GM11168 (cell line): ENCODE results near the gene FAM83C.

Experiments
- in situ Hi-C: fragments of 300-500 bp; cut with MboI; formaldehyde crosslinking; loops from one replicate; pipeline ENCODE4 v1.12.0; 2022; ENCODE audit warnings: low sequenced_read_pairs; ENCODE audit not compliant: unreplicated experiment

Gene FAM83C

DNA sequence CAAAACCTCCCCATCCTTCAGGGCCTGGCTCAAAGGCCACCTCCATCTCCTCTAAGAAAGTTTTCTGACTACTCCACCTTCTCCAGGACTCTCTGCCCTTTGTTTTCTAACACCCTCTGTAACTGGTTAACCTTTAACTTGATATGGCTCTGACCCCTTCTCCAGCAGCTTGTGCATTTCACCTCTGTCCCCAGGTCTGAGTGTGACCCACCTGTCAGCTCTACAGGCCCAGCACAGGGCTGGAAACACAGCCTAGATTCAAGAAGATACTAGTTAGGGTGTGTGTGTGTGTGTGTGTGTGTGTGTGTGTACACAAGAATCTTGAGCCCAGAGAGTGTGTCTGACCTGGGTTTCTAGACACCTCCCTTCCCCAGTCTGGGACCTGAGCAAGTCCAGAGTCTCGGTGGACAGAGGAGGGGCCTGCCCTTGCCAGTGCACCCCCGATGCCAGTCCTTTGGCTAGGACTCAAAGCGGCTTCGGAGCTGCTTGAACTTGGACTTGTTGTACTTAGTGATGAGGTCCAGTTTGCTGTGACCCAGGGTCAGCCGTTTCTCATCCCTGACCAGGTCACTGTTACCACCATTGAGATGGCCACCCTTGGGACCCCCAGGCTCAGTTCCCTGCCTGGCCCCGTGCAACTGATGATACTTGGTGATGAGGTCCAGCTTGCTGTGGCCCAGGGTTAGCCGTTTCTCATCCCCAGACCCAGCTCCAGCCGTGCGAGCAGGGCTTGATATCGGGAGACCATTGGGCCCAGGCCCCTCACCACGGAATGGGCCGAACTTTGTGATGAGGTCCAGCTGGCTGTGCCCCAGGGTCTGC lies 5.9 kb downstream of the FAM83C start:
- in situ Hi-C loops: no loop called here

DNA sequence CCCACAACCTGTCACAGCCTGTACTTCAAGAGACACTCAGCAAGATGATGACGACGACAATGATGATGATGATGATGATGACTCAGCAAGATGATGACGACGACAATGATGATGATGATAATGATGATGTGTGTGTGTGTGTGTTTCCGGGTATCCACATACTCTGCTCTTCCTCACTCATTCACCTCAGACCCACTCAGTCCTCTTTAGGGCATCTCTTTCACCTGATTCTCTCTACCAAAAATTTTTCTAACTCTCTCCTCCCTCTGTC lies 6.5 kb downstream of the FAM83C start:
- in situ Hi-C loops: no loop called here

DNA sequence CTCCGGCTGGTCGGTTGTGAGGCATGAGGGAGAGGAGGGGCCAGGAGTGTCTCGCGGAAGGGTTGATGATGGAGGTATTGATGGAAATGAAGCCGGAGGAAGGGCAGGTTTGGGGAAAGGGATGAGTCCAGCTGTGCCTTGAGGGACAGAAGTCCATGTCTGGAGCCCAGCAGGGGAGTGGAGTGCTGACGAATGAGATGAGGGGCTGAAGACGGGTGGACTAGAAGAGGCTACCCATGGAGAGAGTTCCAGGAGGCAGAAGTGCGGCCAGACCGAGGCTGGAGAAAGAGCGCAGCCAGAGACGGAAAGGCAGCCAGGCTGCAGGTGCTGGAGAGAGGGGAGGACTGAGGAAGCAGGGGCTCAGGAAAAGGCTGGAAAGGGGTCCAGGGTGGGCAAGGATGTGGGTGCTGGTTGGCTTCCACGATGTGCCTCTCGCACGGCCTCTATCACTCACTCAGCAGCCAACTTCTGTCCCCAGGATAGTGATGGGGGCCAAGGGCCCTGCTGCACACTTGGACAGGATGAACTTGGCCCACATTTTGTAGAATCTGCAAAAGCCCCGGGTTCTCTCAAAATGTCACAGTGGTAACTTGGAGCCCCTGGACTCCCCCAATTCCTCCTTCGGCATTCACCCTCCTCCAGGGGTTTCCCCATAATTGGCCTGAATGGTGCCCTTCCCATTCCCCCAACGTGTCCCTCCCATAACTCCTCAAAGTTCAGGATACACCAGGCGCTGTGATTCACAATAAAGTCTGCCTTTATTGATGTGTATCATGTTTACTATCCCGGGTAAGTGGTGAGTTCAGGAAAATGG lies 7.0 kb downstream of the FAM83C start:
- in situ Hi-C loops: no loop called here

DNA sequence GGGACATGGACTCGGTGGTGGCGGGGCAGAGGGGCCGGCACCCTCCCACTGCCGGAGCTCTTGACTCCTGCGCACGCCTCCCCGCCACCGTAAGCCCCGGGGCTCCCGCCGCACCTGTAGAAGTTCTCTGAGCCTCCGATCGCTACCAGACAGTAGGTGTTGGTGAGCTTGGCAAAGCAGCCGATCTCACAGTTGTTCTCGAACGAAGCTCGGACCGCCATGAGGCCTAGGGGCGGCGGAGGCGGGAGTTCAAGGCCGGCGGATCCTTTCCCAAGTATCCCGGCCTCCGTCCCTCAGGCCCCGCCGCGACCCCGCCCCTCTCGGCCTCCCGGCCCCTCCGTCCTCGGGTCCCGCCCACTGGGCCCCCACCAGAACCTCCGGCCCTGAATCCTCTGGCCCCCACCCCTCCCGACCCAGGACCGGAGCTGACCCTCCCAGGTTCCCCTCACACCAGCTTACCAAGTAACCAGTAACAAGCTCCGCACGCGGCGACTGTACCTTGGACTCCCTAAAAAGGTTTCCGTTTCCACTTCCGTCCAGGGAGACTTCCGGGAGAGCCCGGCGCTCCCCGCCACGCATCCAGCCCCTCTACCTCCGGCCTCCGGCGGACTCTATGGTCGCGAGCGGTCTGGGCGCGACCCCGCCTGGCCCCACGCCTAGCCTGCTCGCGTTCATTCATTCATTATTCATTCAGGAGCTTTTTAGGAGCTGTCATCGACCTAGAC lies 7.8 kb downstream of the FAM83C start, which contains the start of gene EIF6:
TSS of gene EIF6 (minus strand) at position 506 of the 725 bp plus-strand sequence. CDS start at position 221, 285 bp downstream.
- in situ Hi-C loops: no loop called here

DNA sequence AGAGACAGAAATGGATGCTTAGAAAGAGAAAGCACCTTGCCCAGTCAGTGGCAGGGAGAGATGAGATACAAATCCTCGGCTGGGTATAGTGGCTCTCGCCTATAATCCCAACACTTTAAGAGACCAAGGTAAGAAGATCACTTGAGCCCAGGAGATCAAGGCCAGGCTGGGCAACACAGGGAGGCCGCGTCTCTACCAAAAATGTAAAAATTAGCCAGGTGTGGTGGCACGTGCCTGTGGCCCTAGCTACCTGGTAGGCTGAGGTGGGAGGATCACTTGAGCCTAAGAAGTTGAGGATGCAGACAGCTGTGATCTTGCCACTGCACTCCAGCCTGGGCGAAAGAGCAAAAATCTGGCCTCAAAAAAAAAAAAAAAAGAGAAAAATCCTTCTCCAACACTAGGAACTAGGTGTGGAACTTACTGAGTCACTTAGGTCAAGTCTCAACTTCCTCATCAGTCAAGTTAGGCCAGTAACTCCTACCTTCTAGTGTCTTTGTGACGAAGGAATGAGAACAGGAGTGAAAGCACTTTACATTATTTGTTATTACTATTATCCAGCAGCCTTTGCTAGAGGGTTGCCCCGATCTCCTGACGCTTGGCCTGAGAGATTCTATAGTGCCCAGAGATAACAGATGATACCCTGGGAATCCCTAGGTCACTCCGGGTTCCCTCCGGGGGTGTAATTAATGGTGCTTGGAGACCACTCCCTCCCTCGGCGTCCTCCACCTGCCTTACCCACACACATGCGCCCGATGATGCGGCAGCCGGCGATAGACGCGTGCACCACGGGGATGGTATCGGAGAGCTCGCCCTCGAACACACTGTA lies 8.6 kb downstream of the FAM83C start:
- in situ Hi-C loops: no loop called here

DNA sequence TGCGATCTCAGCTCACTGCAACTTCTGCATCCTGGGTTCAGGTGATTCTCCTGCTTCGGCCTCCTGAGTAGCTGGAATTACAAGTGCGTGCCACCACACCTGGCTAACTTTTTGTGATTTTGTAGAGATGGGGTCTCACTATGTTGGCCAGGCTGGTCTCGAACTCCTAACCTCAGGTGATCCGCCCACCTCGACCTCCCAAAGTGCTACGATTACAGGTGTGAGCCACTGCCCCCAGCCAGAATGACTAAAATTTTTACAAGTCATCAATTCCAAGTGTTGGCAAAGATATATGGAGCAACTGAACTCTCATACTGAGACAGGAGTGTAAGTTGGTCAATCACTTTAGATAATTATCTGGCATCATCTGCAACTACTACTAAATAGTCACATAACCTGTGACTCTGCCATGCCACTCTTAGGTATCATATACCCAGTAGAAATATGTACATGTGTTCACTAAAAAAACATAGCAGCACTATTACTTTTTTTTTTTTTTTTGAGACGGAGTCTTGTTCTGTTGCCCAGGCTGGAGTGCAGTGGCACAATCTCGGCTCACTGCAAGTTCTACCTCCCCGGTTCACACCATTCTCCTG lies 10.6 kb downstream of the FAM83C start:
- in situ Hi-C loops: no loop called here

DNA sequence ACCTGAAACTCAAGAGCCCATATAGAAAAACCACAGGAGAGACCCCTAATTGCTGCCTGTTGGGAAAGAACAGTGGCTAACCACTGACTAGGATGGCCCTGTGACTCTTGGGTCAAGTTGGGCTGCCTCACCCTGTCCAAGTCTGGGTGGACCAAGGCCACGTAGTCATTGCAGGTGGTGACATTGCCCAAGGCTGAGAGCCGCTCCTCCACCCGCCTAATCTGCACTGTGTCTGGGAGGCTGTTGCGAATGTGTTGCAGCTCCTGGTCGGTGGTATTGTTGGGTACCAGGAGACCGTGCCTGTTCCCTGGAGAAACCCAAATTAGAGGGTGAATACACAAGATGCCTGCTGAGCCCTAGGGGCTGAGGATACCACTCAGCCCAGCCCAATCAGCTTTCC lies 11.7 kb downstream of the FAM83C start:
- in situ Hi-C loops: no loop called here

DNA sequence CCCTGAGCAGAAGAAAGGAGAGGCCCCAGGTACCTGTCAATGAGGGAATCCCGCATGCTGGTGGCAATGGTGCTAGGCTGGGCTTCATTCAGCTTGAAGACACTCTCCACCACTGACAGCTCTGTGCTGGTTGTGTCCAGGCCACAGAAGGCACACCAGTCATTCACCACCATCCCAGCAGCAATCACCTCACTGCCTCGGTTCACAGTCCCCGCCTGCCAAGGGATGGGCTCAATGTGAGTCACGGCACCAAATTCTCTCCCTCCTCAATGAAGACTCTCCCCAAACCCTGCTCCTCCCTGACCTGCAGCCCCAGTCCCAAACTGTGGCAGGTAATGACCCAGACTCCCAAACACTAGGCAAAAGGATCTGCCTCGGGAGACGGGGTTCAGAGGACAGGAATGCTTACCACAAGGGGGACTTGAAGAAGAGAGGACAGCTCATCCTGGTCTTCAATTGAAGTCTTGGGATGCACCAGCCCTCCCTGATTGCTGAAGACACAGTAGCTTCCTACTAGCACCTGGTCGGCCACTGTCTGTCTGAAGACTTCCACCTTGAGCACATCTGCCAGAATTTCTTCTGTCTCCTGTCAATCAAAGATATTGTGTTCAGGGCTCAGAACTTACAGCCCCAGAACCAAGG lies 12.6 kb downstream of the FAM83C start:
- in situ Hi-C loops: no loop called here

DNA sequence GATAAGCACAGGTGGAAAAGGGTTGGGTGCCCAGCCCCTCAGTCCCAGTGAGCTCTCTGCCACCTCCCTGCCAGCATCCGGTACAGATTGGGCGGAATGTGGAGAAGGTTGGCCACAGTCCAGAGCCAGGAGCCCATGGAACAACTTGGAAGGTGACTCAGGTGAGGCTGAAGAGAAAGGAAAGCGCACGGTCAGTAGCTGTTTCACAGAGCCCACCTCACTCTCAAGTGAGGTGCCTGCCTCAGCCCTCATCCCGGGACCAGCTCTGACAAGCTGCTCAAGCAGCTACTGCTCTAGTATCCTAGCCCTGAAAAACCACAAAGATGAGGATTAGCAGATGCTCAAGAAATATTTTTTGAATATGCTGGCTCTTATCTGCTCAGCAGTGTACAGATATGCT lies 13.2 kb downstream of the FAM83C start:
- in situ Hi-C loops: no loop called here

DNA sequence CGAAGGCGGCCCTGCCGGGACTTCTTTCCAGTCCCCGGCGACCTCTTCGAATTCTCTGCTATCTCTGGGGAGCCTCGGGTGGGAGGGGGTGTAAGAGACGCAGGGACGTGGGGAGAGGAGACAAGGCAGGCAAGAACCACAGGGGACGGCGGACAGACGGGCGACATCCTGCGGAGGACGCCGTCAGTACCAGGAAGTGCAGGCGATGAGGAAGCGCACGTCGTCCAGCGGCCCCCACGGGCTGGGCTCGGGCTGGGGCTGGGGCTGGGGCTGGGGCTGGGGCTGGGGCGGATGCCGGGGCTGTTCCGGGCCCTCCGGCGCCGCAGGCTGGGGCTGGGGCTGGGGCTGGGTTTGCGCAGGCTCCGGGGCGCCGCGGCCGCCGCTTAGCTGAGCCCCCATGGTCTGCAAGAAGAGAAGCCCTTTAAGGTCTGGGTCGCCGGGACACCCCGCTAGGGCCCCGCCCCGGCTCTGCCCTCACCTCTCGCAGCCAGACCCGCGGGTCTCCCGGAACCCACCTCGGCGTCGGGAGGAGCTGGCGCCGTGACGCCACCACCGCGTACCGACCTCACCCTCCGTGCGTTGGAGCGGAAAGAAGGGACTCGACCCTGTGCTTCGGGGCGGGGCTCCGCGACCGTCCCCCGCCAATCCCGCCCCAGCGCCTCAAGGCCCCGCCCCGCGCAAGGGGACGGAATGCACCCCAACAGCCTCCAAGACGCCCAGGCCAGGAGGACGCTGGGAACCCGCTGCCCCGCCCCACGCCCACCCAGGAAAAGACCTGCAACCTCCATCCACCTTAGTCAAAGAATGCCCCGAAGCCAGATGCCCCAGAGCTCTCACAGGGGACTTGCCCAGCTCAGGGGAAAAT lies 14.5 kb downstream of the FAM83C start, which contains the start of gene MMP24OS:
TSS of gene MMP24OS (minus strand) at position 592 of the 865 bp plus-strand sequence. CDS start at position 399, 193 bp downstream.
- in situ Hi-C loops: no loop called here

DNA sequence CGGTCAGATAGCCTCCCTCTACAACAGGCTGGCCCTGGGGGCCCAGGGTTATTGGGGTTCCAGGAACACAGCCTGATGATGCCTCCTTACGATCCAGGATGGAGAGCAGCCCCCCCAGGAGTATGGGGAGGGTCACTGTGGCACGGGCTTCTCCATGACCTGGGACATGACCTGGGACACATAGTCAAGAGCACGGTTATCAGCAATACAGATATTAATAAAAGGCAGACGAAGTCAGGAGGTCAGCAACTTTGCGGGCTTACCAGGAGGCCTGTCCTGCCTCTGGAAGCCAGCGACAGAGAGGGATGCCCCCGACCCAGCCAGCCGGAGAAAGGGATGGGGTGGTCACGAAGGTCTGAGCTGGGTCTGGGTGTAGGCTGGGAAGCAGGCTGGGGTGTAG lies 15.1 kb downstream of the FAM83C start:
- in situ Hi-C loops: no loop called here

DNA sequence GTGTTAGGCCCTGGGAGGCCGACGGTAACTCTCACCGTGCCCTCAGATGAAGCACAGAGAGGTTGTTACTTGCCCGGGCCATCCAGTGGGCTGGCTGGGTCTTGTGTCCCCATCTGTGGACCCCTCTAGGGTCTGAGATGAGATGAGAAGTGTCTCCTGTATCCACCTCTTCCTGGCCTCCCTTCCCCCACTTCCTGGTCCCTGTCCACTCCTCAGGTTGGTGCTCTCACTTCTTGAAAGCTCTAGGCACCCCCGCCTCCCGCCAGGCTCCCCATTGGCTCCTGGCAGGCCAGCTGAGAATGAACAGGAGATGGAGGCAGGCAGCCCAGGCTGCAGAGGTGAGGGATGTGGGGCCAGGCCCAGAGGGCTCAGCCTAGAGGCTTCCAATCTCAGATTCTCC lies 15.8 kb downstream of the FAM83C start:
- in situ Hi-C loops: no loop called here

DNA sequence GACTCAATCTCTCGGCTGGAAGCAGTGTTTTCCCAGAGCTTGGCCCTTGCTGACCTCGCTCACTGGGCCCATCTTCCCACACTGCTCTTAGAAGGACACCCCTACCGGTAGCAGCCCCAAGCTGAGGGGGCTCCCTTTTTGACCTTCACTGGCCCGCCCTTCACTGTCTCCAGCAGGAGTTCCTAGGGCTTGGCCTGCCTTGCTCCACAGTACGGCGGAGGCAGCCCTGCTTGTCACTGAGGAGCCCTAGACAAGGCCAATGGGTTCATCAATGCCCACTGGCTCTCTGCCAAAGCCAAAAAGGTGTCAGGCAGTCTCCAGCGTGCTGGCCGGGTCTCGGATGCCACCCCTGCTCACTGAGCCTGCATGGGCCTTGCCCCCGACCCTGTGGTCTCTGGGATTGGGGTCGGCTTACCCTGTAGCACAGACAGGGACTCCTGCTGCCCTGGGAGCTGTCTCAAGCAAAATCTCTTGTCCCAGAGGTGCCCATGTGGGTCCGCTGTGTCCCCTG lies 16.4 kb downstream of the FAM83C start:
- in situ Hi-C loops: no loop called here

DNA sequence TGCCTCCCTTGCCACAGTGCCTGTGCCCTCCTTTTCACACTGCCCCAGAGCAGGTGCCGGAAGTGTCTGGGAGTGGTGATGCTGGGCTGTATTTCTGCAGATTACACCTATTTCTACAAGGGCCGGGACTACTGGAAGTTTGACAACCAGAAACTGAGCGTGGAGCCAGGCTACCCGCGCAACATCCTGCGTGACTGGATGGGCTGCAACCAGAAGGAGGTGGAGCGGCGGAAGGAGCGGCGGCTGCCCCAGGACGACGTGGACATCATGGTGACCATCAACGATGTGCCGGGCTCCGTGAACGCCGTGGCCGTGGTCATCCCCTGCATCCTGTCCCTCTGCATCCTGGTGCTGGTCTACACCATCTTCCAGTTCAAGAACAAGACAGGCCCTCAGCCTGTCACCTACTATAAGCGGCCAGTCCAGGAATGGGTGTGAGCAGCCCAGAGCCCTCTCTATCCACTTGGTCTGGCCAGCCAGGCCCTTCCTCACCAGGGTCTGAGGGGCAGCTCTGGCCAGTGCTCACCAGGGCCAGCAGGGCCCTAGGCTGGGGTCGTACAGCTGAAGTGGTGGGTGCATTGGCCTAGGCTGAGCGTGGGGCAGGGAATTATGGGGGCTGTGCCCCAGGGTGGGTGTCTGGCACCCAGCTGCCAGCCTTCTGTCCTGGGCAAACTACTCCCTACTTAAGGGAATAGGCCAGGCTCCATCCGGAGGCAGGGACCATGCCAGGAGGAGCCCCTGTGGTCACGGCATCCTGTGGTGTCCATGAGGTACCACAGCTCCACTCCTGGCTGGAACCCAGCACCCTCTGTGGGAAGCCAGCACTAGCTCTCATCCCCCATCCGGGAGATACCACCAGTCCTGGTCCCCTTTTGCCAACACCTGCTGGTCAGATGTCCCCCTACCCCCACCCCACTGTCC lies 17.8 kb downstream of the FAM83C start:
- in situ Hi-C loops: no loop called here

DNA sequence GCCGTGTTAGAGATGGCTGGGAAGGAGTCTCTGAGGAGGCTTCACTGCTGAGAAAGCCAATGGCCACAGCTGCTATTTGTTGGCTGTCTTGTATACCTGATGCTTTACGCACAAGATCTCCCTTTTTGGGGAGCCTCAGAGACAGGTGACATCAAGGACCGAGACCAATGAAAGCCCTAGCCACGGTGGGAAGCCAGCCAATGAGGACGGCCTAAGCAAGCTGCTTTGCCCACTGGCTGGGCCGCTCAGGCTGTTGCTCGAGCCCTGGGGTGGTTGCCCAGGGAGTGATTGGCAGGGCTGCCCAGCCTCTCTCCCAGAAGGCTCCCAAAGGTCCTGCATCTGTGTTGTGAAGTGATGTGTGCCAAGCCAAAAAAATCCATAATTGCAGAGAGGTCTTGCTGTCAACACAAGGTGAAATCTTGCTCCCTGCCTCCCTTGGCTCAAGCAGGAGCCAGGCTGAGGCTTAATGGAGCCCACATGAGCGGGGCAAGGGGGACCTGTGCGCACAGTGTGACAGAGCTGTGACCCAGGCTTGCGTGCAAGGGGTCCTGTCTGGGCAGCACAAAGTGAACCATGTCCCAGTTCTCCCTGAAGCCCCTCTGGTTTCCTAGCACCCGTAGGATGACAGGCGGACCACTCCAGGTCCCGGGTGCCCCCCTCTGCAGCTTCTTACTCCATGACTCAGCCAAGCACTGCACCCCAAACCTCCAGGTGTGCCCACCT lies 18.6 kb downstream of the FAM83C start:
- in situ Hi-C loops: no loop called here

DNA sequence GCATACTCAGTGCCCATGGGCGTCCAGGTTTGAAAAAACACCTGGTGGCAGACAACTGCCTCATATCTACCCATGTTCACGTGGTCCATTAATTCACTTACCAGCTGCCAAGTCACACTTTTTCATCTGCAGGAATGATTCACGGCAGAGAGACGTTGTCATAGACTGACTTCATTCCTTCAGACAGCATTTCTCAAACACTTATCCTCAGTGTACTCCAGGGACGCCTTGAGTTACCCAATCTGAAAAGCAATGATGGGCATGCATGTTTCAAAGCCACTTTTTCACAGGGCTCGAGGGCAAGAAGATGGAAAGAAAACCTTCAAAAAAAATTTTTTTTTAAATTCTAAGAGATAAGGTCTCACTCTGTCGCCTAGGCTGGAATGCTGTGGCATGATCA lies 20.3 kb downstream of the FAM83C start:
- in situ Hi-C loops: no loop called here
